ENCODE results near the gene SDK2.

SDK2 gene

DNA sequence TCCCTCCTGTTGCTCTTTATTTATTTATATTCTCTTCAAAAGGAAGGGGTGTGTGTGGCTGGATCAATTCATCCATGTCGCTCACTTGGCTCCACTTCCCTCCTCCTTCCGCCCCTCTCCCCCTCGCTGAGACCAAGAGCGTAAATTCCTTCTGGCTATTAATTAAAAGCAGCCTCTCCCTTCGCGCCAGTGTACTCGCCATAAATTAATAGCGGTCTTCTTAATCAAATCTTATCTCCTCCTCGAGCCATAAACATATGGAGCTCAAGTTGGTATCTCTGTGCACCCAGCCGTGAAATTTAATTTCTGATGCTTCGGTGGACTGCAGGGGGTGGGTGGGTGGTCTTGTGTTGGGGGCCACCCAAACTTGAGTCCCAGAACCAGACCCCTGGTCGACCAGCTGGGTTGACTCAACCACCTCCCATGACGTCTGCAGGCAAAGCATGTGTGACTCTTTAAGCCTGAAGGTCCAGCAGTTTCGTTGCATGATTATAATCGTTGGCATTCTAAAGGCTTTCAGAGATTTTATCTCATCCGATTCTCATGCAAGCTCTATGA, 57.9 kb downstream of the SDK2 start:
- POLR2A ChIA-PET, result no interaction called here
- DNase-seq (ENCODE audit: extremely low spot score), result no peak
- TF ChIP-seq HDGF (IDR thresholded peaks at IDR 0.05; ENCODE audit: borderline replicate concordance) (no peak), L3MBTL2 (conservative IDR thresholded peaks at IDR 0.05) (no peak), ARNT (IDR thresholded peaks at IDR 0.05) (no peak)
- CTCF ChIA-PET, result interaction anchor here (0.7 to 1.2 kb wide), 3 partner anchors 20 to 157 kb away, joined by 3 read pairs; no protein-coding TSS in a partner anchor

DNA sequence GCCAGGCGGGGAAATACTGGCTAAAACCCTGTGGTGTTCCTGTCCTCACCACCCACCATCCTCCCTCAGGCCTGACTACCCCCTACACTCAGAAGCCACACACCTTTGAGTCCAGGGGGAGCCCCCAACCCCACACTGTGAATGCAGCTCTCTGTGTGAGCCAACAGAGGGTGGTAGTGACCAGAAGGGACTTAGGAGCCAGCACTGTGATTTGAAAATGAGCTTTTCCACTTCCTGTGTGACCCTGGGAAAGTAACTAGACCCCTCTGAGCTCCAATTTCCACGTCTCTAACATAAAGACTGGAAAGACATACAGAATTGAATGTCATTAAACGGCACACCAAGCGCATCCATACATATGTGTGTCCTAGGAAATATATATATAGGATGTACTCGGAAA, 58.7 kb downstream of the SDK2 start:
- CTCF ChIA-PET, result interaction anchor here (0.7 to 1.2 kb wide), 2 partner anchors 19 to 155 kb away, joined by 3 read pairs; no protein-coding TSS in a partner anchor
- POLR2A ChIA-PET, result interaction anchor here (1.0 kb wide), 1 partner anchor 10 kb away, joined by 3 read pairs; no protein-coding TSS in a partner anchor
- DNase-seq (ENCODE audit: extremely low spot score), result no peak
- no peak for TF ChIP-seq FOXM1 (IDR thresholded peaks at IDR 0.05; ENCODE audit: borderline replicate concordance)
- TF ChIP-seq FOXK2 (IDR thresholded peaks at IDR 0.05), result no peak
- no peak for TF ChIP-seq TARDBP (IDR thresholded peaks at IDR 0.05)

DNA sequence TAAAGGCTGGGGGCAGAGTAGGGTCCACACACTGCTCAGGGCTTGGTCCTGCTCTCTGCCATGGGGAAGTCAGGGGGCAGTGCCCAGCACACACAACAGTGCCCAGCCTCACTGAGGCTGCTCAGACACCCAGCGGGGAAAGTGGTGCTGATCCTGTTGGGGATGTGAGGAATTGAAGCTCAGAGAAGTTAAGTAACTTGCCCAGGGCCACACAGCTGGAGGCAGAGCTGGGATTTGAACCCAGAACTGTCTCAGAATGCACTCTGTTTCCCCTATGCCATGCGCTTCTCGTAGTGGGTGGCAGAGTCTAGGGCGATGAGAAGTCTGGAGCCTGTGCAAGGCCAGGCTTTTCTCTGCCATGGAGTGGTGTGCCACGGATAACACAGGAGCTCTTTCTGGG, 59.3 kb downstream of the SDK2 start:
- TF ChIP-seq ELF4 (IDR thresholded peaks at IDR 0.05) (no peak), FOXM1 (IDR thresholded peaks at IDR 0.05; ENCODE audit: borderline replicate concordance) (no peak), TARDBP (IDR thresholded peaks at IDR 0.05) (no peak), FOXA1 (IDR thresholded peaks at IDR 0.05) (no peak), BHLHE40 (IDR thresholded peaks at IDR 0.05; ENCODE audit: borderline replicate concordance) (no peak), SUZ12 (IDR thresholded peaks at IDR 0.05) (no peak), LEF1 (IDR thresholded peaks at IDR 0.05; ENCODE audit: borderline replicate concordance) (no peak), NFRKB (IDR thresholded peaks at IDR 0.05) (no peak), FOXK2 (IDR thresholded peaks at IDR 0.05) (no peak), L3MBTL2 (conservative IDR thresholded peaks at IDR 0.05) (no peak), ARNT (IDR thresholded peaks at IDR 0.05) (no peak), ZNF384 (IDR thresholded peaks at IDR 0.05) (no peak)
- TF ChIP-seq, protein P1, sequence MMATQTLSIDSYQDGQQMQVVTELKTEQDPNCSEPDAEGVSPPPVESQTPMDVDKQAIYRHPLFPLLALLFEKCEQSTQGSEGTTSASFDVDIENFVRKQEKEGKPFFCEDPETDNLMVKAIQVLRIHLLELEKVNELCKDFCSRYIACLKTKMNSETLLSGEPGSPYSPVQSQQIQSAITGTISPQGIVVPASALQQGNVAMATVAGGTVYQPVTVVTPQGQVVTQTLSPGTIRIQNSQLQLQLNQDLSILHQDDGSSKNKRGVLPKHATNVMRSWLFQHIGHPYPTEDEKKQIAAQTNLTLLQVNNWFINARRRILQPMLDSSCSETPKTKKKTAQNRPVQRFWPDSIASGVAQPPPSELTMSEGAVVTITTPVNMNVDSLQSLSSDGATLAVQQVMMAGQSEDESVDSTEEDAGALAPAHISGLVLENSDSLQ (IDR thresholded peaks at IDR 0.05), result no peak
- DNase-seq (ENCODE audit: extremely low spot score), result no peak
- ChIA-PET CTCF (interaction anchor here (1.2 kb wide), 1 partner anchor 154 kb away, joined by 3 read pairs; no protein-coding TSS in a partner anchor), POLR2A (interaction anchor here (1.0 kb wide), 1 partner anchor 11 kb away, joined by 3 read pairs; no protein-coding TSS in a partner anchor)

DNA sequence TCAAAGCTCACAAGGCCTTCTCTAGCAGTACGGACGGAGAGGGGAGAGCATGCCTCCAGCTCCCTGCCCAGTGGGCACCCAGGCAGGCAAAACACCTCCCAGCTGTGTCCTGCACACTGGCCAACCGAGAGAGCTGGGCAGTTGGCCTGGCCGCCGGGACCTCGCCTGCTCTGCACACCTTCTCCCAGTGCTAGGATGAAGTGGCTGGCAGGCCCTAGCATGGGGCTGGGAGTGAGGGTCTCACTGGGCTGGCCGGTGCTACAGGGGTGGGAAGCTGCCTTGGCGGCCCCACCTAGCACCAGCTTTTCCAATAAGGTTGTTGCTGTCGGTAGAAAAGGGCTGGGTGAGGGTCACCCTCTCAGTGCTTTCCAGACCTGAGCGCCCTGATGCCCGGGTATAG, 60.2 kb downstream of the SDK2 start:
- TF ChIP-seq L3MBTL2 (conservative IDR thresholded peaks at IDR 0.05), result no peak
- no peak for TF ChIP-seq SP1 (IDR thresholded peaks at IDR 0.05)
- TF ChIP-seq ARNT (IDR thresholded peaks at IDR 0.05), result no peak
- no peak for TF ChIP-seq BHLHE40 (IDR thresholded peaks at IDR 0.05; ENCODE audit: borderline replicate concordance)
- TF ChIP-seq FOXA1 (IDR thresholded peaks at IDR 0.05), result no peak
- no peak for TF ChIP-seq LEF1 (IDR thresholded peaks at IDR 0.05; ENCODE audit: borderline replicate concordance)
- TF ChIP-seq FOXM1 (IDR thresholded peaks at IDR 0.05; ENCODE audit: borderline replicate concordance), result no peak
- TF ChIP-seq ELF4 (IDR thresholded peaks at IDR 0.05), result no peak
- no peak for TF ChIP-seq FOXK2 (IDR thresholded peaks at IDR 0.05)
- TF ChIP-seq TARDBP (IDR thresholded peaks at IDR 0.05), result no peak
- no peak for DNase-seq (ENCODE audit: extremely low spot score)
- ChIA-PET POLR2A (no interaction called here), CTCF (interaction anchor here (1.4 kb wide), 1 partner anchor 8 kb away, joined by 4 read pairs; no protein-coding TSS in a partner anchor)

DNA sequence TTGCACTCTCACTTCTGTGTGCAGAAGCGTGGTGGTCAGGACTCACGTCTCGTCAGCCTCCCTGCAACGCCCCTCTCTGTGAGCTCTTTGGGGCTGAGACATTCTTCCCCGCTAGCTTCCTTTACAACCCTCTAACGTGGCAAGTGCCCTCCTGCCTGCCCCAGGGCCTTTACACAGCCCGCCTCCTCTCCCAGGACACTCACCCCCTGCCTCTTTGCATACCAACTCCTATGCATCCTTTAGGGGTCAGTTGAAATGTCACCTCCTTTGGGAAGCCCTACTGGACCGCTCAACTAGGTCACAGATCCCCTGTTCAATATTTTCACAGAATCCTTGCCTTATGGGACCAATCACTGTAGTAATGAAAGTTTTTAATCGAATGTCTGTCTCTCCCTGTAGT, 61.4 kb downstream of the SDK2 start:
- ChIA-PET POLR2A (no interaction called here), CTCF (no interaction called here)
- DNase-seq (ENCODE audit: extremely low spot score), result no peak
- TF ChIP-seq HDGF (IDR thresholded peaks at IDR 0.05; ENCODE audit: borderline replicate concordance) (no peak), ZNF384 (IDR thresholded peaks at IDR 0.05) (no peak), NFRKB (IDR thresholded peaks at IDR 0.05) (no peak), SUZ12 (IDR thresholded peaks at IDR 0.05) (no peak), ELF4 (IDR thresholded peaks at IDR 0.05) (no peak)

DNA sequence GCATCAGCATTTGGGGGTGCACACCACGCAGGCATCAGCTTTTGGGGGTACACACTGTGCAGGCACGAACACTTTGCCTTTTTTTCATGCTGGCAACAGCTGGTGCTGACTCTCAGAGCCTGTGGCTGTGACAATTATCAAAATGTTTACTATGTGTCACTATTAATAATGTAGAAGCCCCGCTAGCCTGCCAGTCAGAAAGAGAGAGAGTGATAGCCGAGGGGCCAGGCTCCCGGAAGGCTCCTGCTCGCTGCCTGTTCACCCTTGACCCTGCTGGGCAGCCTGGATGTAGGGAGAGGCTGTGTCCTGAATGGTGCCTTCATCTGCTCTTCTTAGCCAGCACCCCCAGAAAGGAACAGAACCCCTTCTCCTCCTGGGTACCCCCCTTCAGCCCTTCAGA, 61.9 kb downstream of the SDK2 start:
- DNase-seq (ENCODE audit: extremely low spot score), result no peak
- TF ChIP-seq BHLHE40 (IDR thresholded peaks at IDR 0.05; ENCODE audit: borderline replicate concordance), result no peak
- no peak for TF ChIP-seq FOXA1 (IDR thresholded peaks at IDR 0.05)
- TF ChIP-seq ZNF384 (IDR thresholded peaks at IDR 0.05), result no peak
- TF ChIP-seq TARDBP (IDR thresholded peaks at IDR 0.05), result no peak
- no peak for TF ChIP-seq LEF1 (IDR thresholded peaks at IDR 0.05; ENCODE audit: borderline replicate concordance)
- TF ChIP-seq HDGF (IDR thresholded peaks at IDR 0.05; ENCODE audit: borderline replicate concordance), result no peak
- TF ChIP-seq ELF4 (IDR thresholded peaks at IDR 0.05), result no peak
- no peak for TF ChIP-seq FOXM1 (IDR thresholded peaks at IDR 0.05; ENCODE audit: borderline replicate concordance)
- TF ChIP-seq SP1 (IDR thresholded peaks at IDR 0.05), result no peak
- TF ChIP-seq L3MBTL2 (conservative IDR thresholded peaks at IDR 0.05), result no peak
- ChIA-PET CTCF (no interaction called here), POLR2A (no interaction called here)

DNA sequence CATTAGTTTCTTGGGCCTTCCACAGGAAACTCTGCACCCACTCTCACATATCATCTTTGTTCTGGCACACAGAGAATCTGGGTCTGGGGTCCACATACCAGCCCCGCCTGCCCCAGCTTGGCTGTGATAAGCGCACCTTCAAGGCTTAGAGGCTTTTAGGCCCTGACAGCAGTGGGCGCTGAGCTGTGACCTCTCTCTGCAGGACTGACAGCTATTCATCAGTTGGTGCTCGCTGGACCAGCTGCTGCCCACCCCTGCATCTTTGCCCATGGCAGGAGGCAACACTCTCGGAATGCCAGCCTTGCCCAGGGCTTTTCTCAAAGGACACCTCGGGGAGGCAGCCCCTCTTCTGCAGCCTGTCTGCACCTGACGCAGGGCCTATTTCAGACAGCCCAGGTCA, 62.9 kb downstream of the SDK2 start:
- ChIA-PET POLR2A (no interaction called here), CTCF (no interaction called here)
- DNase-seq (ENCODE audit: extremely low spot score), result no peak
- TF ChIP-seq, protein P1 (IDR thresholded peaks at IDR 0.05), result no peak
- TF ChIP-seq FOXK2 (IDR thresholded peaks at IDR 0.05), result no peak
- no peak for TF ChIP-seq ARNT (IDR thresholded peaks at IDR 0.05)
- TF ChIP-seq FOXA1 (IDR thresholded peaks at IDR 0.05), result no peak
- no peak for TF ChIP-seq HDGF (IDR thresholded peaks at IDR 0.05; ENCODE audit: borderline replicate concordance)
- no peak for TF ChIP-seq ELF4 (IDR thresholded peaks at IDR 0.05)
- TF ChIP-seq FOXM1 (IDR thresholded peaks at IDR 0.05; ENCODE audit: borderline replicate concordance), result no peak
- no peak for TF ChIP-seq LEF1 (IDR thresholded peaks at IDR 0.05; ENCODE audit: borderline replicate concordance)
- no peak for TF ChIP-seq NFRKB (IDR thresholded peaks at IDR 0.05)
- TF ChIP-seq SP1 (IDR thresholded peaks at IDR 0.05), result no peak
- no peak for TF ChIP-seq L3MBTL2 (conservative IDR thresholded peaks at IDR 0.05)
- TF ChIP-seq ZNF384 (IDR thresholded peaks at IDR 0.05), result no peak
- no peak for TF ChIP-seq CTBP1 (IDR thresholded peaks at IDR 0.05; ENCODE audit: borderline replicate concordance)
- no peak for TF ChIP-seq TARDBP (IDR thresholded peaks at IDR 0.05)
- TF ChIP-seq SUZ12 (IDR thresholded peaks at IDR 0.05), result no peak
- no peak for TF ChIP-seq BHLHE40 (IDR thresholded peaks at IDR 0.05; ENCODE audit: borderline replicate concordance)
